HCT116 (cell line): Measurements from ENCODE around the gene TEAD1. TPM values are rescaled to one million over a fixed set of nuclear protein-coding genes. Genes with fewer than 3 reads are reported as not detected.

ENCODE experiments used
- ATAC-seq: fragments of 200-7000 bp; cut with Tn5 transposase; 2 replicates; pipeline ENCODE4 v1.9.1; 2020; ENCODE audit warnings: mild to moderate bottlenecking, moderate library complexity
- BruUV-seq: library from RNA; stranded (reverse); fragments of 400-500 nt; replicated peaks from 2 replicates; lab custom pipeline; 2021; lab: Mats Ljungman, UMichigan
- CTCF ChIA-PET: fragments of 300-600 bp; sonication (Branson Sonifier 250); formaldehyde crosslinking; loops from one replicate; lab custom pipeline; 2021; ENCODE audit warnings: antibody characterized with exemption; lab: Charles Lee
- POLR2A ChIA-PET: fragments of 300-600, 350-600 bp; sonication (Branson Sonifier 250); formaldehyde crosslinking; loops from one replicate; lab custom pipeline; 2021; ENCODE audit warnings: antibody characterized with exemption; lab: Charles Lee
- RAD21 ChIA-PET, 2 experiments: fragments of 300-600 bp; sonication (Branson Sonifier 250); formaldehyde crosslinking; loops; one replicate each; lab custom pipeline; 2023; ENCODE audit warnings: low total read pairs in 2 of 2; ENCODE audit not compliant: uncharacterized antibody in 2 of 2, unreplicated experiment in 2 of 2, low non-redundant PET in 1 of 2; lab: Charles Lee
- DNase-seq: peaks from one replicate; pipeline ENCODE4 v3.0.0-alpha.2; 2010; ENCODE audit warnings: low read depth, low spot score
- H2AFZ ChIP-seq: fragments of 200-600 bp; shearing (Covaris generic), sonication (generic); 2 replicates; pipeline ENCODE4 v1.6.1; 2017; ENCODE audit warnings: low read depth, mixed run types, mixed read lengths, antibody characterized with exemption, low read length; ENCODE audit not compliant: poor library complexity, severe bottlenecking
- H3K27ac ChIP-seq: 2 replicates; pipeline ENCODE4 v1.5.1; 2012; ENCODE audit warnings: low read depth, low read length
- H3K27me3 ChIP-seq: fragments of 200-600 bp; sonication (generic); 2 replicates; pipeline ENCODE4 v1.6.1; 2016; ENCODE audit warnings: mixed run types, low read length, mixed read lengths; ENCODE audit not compliant: insufficient read depth
- H3K36me3 ChIP-seq, 2 experiments: fragments of 200-500 bp in 1 of 2; fragments of 200-600 bp in 1 of 2; sonication (Bioruptor generic) in 1 of 2; sonication (generic) in 1 of 2; 2 replicates each; pipeline versions ENCODE4 v1.5.1 to v1.6.1; 2014 to 2016; ENCODE audit warnings: low read length in 2 of 2, inconsistent platforms in 1 of 2, mixed read lengths in 1 of 2, mixed run types in 1 of 2; ENCODE audit not compliant: insufficient read depth in 2 of 2, control insufficient read depth in 1 of 2
- H3K4me1 ChIP-seq, 2 experiments: fragments of 200-600 bp in 1 of 2; sonication (generic) in 1 of 2; 2 replicates each; pipeline versions ENCODE4 v1.5.1 to v1.6.1; 2012 to 2017; ENCODE audit warnings: low read length in 2 of 2, inconsistent platforms in 1 of 2, mild to moderate bottlenecking in 1 of 2, mixed read lengths in 1 of 2, mixed run types in 1 of 2, moderate library complexity in 1 of 2; ENCODE audit not compliant: insufficient read depth in 2 of 2, control insufficient read depth in 1 of 2
- H3K4me2 ChIP-seq: fragments of 200-600 bp; sonication (generic); 2 replicates; pipeline ENCODE4 v1.6.1; 2017; ENCODE audit warnings: mixed run types, low read length, mixed read lengths
- H3K4me3 ChIP-seq, 2 experiments: fragments of 200-600 bp in 1 of 2; sonication (generic) in 1 of 2; replicated peaks in 1 of 2; 2 replicates each; pipeline ENCODE4 v1.5.1; 2011 to 2016; ENCODE audit warnings: low read length in 2 of 2, control low read depth in 1 of 2, low read depth in 1 of 2, mild to moderate bottlenecking in 1 of 2, mixed read lengths in 1 of 2, mixed run types in 1 of 2
- H3K79me2 ChIP-seq: fragments of 200-600 bp; sonication (generic); 2 replicates; pipeline ENCODE4 v1.6.1; 2017; ENCODE audit warnings: mild to moderate bottlenecking, mixed run types, low read length, moderate library complexity, mixed read lengths; ENCODE audit not compliant: insufficient read depth
- H3K9ac ChIP-seq: fragments of 200-600 bp; sonication (generic); 2 replicates; pipeline ENCODE4 v1.6.1; 2016; ENCODE audit warnings: low read length, mixed read lengths
- H3K9me2 ChIP-seq: fragments of 200-600 bp; sonication (generic), shearing (Covaris generic); 2 replicates; pipeline ENCODE4 v1.6.1; 2017; ENCODE audit warnings: mixed run types, mild to moderate bottlenecking, moderate library complexity; ENCODE audit not compliant: insufficient read depth
- H3K9me3 ChIP-seq, 2 experiments: fragments of 200-500 bp in 1 of 2; fragments of 200-600 bp in 1 of 2; sonication (Bioruptor generic) in 1 of 2; sonication (generic) in 1 of 2; 2 replicates each; pipeline ENCODE4 v1.6.1; 2014 to 2017; ENCODE audit warnings: low read length in 2 of 2, mixed read lengths in 2 of 2, inconsistent platforms in 1 of 2, low read depth in 1 of 2, mild to moderate bottlenecking in 1 of 2, mixed run types in 1 of 2, moderate library complexity in 1 of 2; ENCODE audit not compliant: control insufficient read depth in 1 of 2, insufficient read depth in 1 of 2
- H4K20me1 ChIP-seq: fragments of 200-600 bp; sonication (generic), shearing (Covaris generic); 2 replicates; pipeline ENCODE4 v1.6.1; 2017; ENCODE audit warnings: mixed run types, mild to moderate bottlenecking, moderate library complexity; ENCODE audit not compliant: insufficient read depth
- CBX3 ChIP-seq: IDR thresholded peaks from 2 replicates; pipeline ENCODE4 v1.6.1; 2012; ENCODE audit warnings: low read depth
- CEBPB ChIP-seq: IDR thresholded peaks from 2 replicates; pipeline ENCODE4 v1.6.1; 2012; ENCODE audit warnings: low read depth
- CTCF ChIP-seq, 3 experiments: fragments of 200-600 bp in 1 of 3; sonication (generic) in 1 of 3; IDR thresholded peaks in 2 of 3; conservative IDR thresholded peaks in 1 of 3; 2 replicates each; pipeline ENCODE4 v1.5.1; 2012 to 2017; ENCODE audit warnings: low read depth in 2 of 3, low read length in 2 of 3, antibody characterized with exemption in 1 of 3, borderline replicate concordance in 1 of 3, control low read depth in 1 of 3, mild to moderate bottlenecking in 1 of 3, mixed read lengths in 1 of 3, mixed run types in 1 of 3, moderate library complexity in 1 of 3; ENCODE audit not compliant: insufficient read depth in 1 of 3
- EGR1 ChIP-seq: IDR thresholded peaks from 2 replicates; pipeline ENCODE4 v1.6.1; 2012; ENCODE audit warnings: low read depth
- EZH2 ChIP-seq: fragments of 200-600 bp; sonication (generic); IDR thresholded peaks from 2 replicates; pipeline ENCODE4 v1.6.1; 2017; ENCODE audit warnings: antibody characterized with exemption, mixed run types
- EZH2phosphoT487 ChIP-seq: fragments of 200-600 bp; IDR thresholded peaks from 2 replicates; pipeline ENCODE4 v1.6.1; 2018; ENCODE audit warnings: antibody characterized with exemption, borderline replicate concordance
- FOSL1 ChIP-seq: IDR thresholded peaks from 2 replicates; pipeline ENCODE4 v1.6.1; 2012; ENCODE audit warnings: low read depth
- JUND ChIP-seq: IDR thresholded peaks from 2 replicates; pipeline ENCODE4 v1.6.1; 2012
- MAX ChIP-seq: IDR thresholded peaks from 2 replicates; pipeline ENCODE4 v1.6.1; 2012
- RAD21 ChIP-seq: IDR thresholded peaks from 2 replicates; pipeline ENCODE4 v1.6.1; 2012; ENCODE audit warnings: low read depth, mild to moderate bottlenecking
- REST ChIP-seq: IDR thresholded peaks from 2 replicates; pipeline ENCODE4 v1.6.1; 2012; ENCODE audit warnings: low read depth
- SP1 ChIP-seq: IDR thresholded peaks from 2 replicates; pipeline ENCODE4 v1.6.1; 2012; ENCODE audit warnings: low read depth
- SRF ChIP-seq: IDR thresholded peaks from 2 replicates; pipeline ENCODE4 v1.6.1; 2012; ENCODE audit warnings: low read depth
- TCF7L2 ChIP-seq: IDR thresholded peaks from 2 replicates; pipeline ENCODE4 v1.7.0; 2011; ENCODE audit warnings: borderline replicate concordance, inconsistent platforms; ENCODE audit not compliant: insufficient read depth, insufficient read length; ENCODE audit errors: extremely low read depth
- YY1 ChIP-seq: IDR thresholded peaks from 2 replicates; pipeline ENCODE4 v1.6.1; 2011; ENCODE audit warnings: low read length, low read depth, moderate library complexity, mild to moderate bottlenecking; ENCODE audit not compliant: insufficient replicate concordance; ENCODE audit errors: extremely low read depth
- ZFX ChIP-seq: fragments of 450-650 bp; IDR thresholded peaks from 2 replicates; pipeline ENCODE4 v1.6.1; 2017
- ZNF274 ChIP-seq: fragments of 200-500 bp; sonication (Bioruptor generic); IDR thresholded peaks from 2 replicates; pipeline ENCODE4 v1.6.1; 2014; ENCODE audit warnings: mild to moderate bottlenecking, low read depth, low read length, inconsistent platforms
- intact Hi-C: fragments of 100-400 bp; cut with micrococcal nuclease; formaldehyde crosslinking; loops from 2 replicates; pipeline ENCODE4 v1.10.0; 2022
- total RNA-seq: library from RNA; stranded (reverse); gene quantifications from one replicate; pipeline ENCODE4 v1.2.1, GENCODE V29; 2021; ENCODE audit not compliant: unreplicated experiment
- TF ChIP-seq, protein P1 (sequence below): IDR thresholded peaks from 2 replicates; pipeline ENCODE4 v1.6.1; 2012
- TF ChIP-seq, protein P2 (sequence below): IDR thresholded peaks from 2 replicates; pipeline ENCODE4 v1.6.1; 2011; ENCODE audit warnings: mild to moderate bottlenecking, low read length, moderate library complexity; ENCODE audit not compliant: insufficient replicate concordance; ENCODE audit errors: extremely low read depth

Gene TEAD1
- total RNA-seq, 1 experiment from 2014 or later, result 103 TPM

DNA sequence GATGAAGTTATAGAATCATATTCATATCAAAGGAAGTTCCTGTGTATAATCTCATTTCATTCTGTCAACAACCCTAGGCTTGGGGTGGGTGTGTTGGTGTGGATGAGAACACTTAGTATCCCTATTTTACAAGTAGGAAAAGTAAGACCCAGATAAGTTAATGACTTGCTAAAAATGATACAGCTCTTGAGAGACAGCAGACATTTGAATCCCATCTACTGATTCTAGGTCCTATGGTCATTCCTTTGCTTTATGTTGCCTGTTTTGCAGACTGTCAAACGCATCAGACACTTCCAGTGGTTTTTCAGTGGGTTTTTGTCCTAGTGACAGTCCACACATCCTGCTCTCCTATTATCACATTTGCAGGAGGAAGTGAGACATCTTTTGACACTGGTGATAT, 153.1 kb downstream of the TEAD1 start:
- Histone ChIP-seq H3K4me2 (peak overlapping the region; percentile 38; the same call in 1 of the 2 replicates), H3K27me3 (no peaks in the 10 kb centered on the region), H3K4me3 (no peak overlapping the region), H3K4me1 (peaks cover 17 to 18% of the 10 kb centered on the region in 2 experiments; a peak in 3 of 4 replicates), H3K79me2 (peaks cover 63% of the 10 kb centered on the region), H3K36me3 (no peaks in the 10 kb centered on the region), H3K9ac (no peak overlapping the region), H4K20me1 (no peaks in the 10 kb centered on the region; the same call in 1 of the 2 replicates), H3K9me3 (no peaks in the 10 kb centered on the region), H3K9me2 (no peaks in the 10 kb centered on the region), H3K27ac (no peak overlapping the region), H2AFZ (no peak overlapping the region)
- ChIA-PET RAD21 (no interaction called here), CTCF (no interaction called here), POLR2A (no interaction called here)
- intact Hi-C loops, result no loop called here
- no TSS peak for BruUV-seq
- no peak for TF ChIP-seq REST
- TF ChIP-seq ZFX, result no peak
- TF ChIP-seq, protein P1, sequence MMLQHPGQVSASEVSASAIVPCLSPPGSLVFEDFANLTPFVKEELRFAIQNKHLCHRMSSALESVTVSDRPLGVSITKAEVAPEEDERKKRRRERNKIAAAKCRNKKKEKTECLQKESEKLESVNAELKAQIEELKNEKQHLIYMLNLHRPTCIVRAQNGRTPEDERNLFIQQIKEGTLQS, result no peak
- no peak for TF ChIP-seq TCF7L2
- TF ChIP-seq SP1, result no peak
- TF ChIP-seq JUND, result no peak
- TF ChIP-seq, protein P2, sequence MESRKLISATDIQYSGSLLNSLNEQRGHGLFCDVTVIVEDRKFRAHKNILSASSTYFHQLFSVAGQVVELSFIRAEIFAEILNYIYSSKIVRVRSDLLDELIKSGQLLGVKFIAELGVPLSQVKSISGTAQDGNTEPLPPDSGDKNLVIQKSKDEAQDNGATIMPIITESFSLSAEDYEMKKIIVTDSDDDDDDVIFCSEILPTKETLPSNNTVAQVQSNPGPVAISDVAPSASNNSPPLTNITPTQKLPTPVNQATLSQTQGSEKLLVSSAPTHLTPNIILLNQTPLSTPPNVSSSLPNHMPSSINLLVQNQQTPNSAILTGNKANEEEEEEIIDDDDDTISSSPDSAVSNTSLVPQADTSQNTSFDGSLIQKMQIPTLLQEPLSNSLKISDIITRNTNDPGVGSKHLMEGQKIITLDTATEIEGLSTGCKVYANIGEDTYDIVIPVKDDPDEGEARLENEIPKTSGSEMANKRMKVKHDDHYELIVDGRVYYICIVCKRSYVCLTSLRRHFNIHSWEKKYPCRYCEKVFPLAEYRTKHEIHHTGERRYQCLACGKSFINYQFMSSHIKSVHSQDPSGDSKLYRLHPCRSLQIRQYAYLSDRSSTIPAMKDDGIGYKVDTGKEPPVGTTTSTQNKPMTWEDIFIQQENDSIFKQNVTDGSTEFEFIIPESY, result no peak
- TF ChIP-seq EZH2, result no peak
- no peak for TF ChIP-seq CTCF (IDR thresholded peaks at IDR 0.05 in 2 of 3, conservative IDR thresholded peaks at IDR 0.05 in 1 of 3; ENCODE audit: borderline replicate concordance in 1 of 3, insufficient read depth in 1 of 3, low read depth in 2 of 3, low read length in 2 of 3)
- no peak for TF ChIP-seq FOSL1
- no peak for TF ChIP-seq RAD21
- TF ChIP-seq SRF, result no peak
- no peak for TF ChIP-seq EGR1
- no peak for TF ChIP-seq MAX
- TF ChIP-seq YY1, result no peak
- TF ChIP-seq CBX3, result no peak
- no peak for TF ChIP-seq EZH2phosphoT487
- TF ChIP-seq ZNF274, result no peak
- no peak for TF ChIP-seq CEBPB
- no peak for DNase-seq
- ATAC-seq, result no peak
